GM18909 (cell line): Measurements from ENCODE around the gene KDM5C.

Experiments
- ATAC-seq: cut with Tn5 transposase; IDR thresholded peaks from one replicate; pipeline ENCODE4 v1.9.1; 2021; ENCODE audit warnings: mild to moderate bottlenecking; ENCODE audit not compliant: unreplicated experiment, poor library complexity

KDM5C gene

GRCh38 chrX:53224860-53225797, at the start of gene KDM5C:
Gene KDM5C (minus strand): TSS chrX:53225207. CDS start chrX:53224889, 318 bp downstream.
- peak; percentile 79 for ATAC-seq

- ATAC-seq, result no peak
These were observed 47.9 kb upstream of the KDM5C start for GRCh38 chrX:53272808-53273337.

- no peak for ATAC-seq
These were observed 44.6 kb upstream of the KDM5C start for GRCh38 chrX:53269536-53270107.

GRCh38 chrX:53268173-53268572, 43.2 kb upstream of the KDM5C start:
- ATAC-seq, result no peak

GRCh38 chrX:53266914-53267313, 41.9 kb upstream of the KDM5C start:
- no peak for ATAC-seq

- ATAC-seq, result no peak
These were observed 41.0 kb upstream of the KDM5C start for GRCh38 chrX:53265771-53266574.

GRCh38 chrX:53263597-53264094, 38.6 kb upstream of the KDM5C start:
- ATAC-seq, result no peak

- ATAC-seq, result no peak
These were observed 37.9 kb upstream of the KDM5C start for GRCh38 chrX:53262918-53263394.

- ATAC-seq, result no peak
These were observed 37.3 kb upstream of the KDM5C start for GRCh38 chrX:53262189-53262917.

GRCh38 chrX:53261355-53261972, 36.5 kb upstream of the KDM5C start:
- ATAC-seq, result no peak

GRCh38 chrX:53260836-53261235, 35.8 kb upstream of the KDM5C start:
- no peak for ATAC-seq

GRCh38 chrX:53257670-53258423, 32.8 kb upstream of the KDM5C start:
- ATAC-seq, result no peak

GRCh38 chrX:53257166-53257565, 32.2 kb upstream of the KDM5C start:
- ATAC-seq, result no peak

GRCh38 chrX:53256446-53257041, 31.5 kb upstream of the KDM5C start:
- ATAC-seq, result no peak

- no peak for ATAC-seq
These were observed 30.8 kb upstream of the KDM5C start for GRCh38 chrX:53255738-53256191.

GRCh38 chrX:53254570-53255461, 29.8 kb upstream of the KDM5C start:
- ATAC-seq, result no peak
